ENCODE results near the gene LHX3.

DNA sequence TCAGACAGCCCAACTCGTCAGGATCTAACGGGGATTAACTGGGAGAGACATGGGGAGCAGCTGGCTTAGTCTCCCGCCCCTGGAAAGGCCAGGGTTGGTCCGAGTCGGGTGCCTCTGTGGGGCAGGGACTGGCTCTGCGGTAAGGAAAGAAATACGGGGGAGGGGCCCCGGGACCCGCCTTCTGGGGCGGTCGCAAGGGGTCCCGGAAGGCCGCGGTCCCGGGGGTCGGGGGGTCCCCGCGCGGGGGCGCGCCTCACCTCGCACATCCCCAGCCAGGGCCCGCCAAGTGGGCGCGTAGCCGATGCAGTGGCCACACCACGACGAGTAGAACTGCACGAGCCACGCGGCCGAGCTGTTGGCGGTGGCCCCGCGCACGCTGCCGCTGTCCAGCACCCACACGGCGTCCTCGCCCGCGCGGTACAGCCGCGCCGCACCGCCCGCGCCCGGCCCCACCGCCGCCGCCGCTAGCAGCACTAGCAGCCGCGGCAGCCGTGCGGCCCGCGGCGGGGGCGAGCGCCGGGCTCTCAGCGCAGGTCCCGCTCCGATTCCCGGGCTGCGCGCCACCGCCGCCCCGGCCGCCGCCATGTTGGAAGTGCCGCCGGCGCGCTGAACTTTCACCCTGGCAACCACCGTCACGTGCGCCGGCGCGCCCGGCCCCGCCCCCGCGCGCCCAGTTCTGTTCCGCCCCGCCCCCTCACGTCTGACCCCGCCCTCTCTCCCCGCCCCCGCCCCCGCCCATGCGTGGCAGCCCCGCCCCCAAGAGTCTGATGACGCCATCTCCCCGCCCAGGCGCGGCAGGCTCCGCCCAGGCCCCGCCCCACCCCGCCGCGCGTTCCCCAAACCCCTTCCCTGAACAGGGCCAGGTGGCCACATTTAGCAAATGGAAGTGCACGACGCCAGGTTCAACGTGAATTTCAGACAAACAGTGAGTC is 40.6 kb upstream of the LHX3 start, which contains the start of gene QSOX2:
- TF ChIP-seq FOXK2 (IDR thresholded peaks at IDR 0.05) (no peak), EZH2 (IDR thresholded peaks at IDR 0.05; ENCODE audit: borderline replicate concordance, control insufficient read depth, low read depth, low read length) (no peak), CTCF (IDR thresholded peaks at IDR 0.05 in 2 of 3, conservative IDR thresholded peaks at IDR 0.05 in 1 of 3; ENCODE audit: control insufficient read depth in 2 of 3, extremely low read depth in 1 of 3, insufficient read depth in 1 of 3, low read depth in 3 of 3, low read length in 3 of 3) (no peak), MAX (IDR thresholded peaks at IDR 0.05; ENCODE audit: low read depth, low read length) (peak; percentile 87), WRNIP1 (IDR thresholded peaks at IDR 0.05; ENCODE audit: borderline replicate concordance, low read depth, low read length) (no peak), ZNF384 (IDR thresholded peaks at IDR 0.05; ENCODE audit: borderline replicate concordance, low read depth, low read length) (no peak), RCOR1 (conservative IDR thresholded peaks at IDR 0.05; ENCODE audit: low read depth, low read length) (no peak)
- TF ChIP-seq, protein P1, sequence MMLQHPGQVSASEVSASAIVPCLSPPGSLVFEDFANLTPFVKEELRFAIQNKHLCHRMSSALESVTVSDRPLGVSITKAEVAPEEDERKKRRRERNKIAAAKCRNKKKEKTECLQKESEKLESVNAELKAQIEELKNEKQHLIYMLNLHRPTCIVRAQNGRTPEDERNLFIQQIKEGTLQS (IDR thresholded peaks at IDR 0.05; ENCODE audit: borderline replicate concordance, extremely low read depth, low read depth, low read length), result peak; percentile 63; the same call in 1 of the 2 replicates

Measured in GM12878 (cell line).